ENCODE measurements around the gene NELL1. TPM values are rescaled to one million over a fixed set of nuclear protein-coding genes. Genes with fewer than 3 reads are reported as not detected.
A peak's percentile ranks its signal among the peaks of the same experiment; 100 is the strongest.

Gene NELL1
- total and polyA plus RNA-seq, 4 donors, result 0.05 to 0.31 (median 0.12) TPM; not detected in 1

DNA sequence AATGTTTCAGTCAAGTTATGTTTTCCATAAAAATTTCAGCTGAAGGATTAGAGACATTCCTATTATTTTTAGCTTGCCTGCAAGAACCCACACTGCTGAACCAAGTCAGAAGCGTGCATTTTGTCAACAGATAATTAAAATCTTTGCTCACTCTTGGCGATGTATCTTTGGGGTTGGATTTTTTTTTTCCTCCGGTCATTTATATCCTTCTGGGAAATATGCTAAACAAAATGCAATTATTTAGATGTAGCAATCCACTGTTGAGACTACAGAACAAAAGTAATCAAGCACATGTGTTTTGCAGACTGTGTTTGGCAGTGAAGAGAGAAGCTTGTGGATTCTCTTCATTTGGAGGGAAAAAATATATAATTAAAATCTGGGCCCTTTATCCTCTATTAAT is 15.3 kb upstream of the NELL1 start:
- H3K36me3 ChIP-seq (ENCODE audit: control insufficient read depth in 4 of 4, insufficient read depth in 4 of 4, low read length in 4 of 4), result no peaks in the 10 kb centered on the region
- H3K4me1 ChIP-seq (ENCODE audit: control insufficient read depth in 5 of 5, insufficient read depth in 5 of 5, low read length in 5 of 5), result peaks cover 0 to 6% (median 0%) of the 10 kb centered on the region in 5 donors
- no peak overlapping the region for H3K9ac ChIP-seq (ENCODE audit: insufficient read depth in 1 of 2, low read length in 2 of 2)
- 80 to 88% methylated on average over 3 of the region's 3 CpGs for whole genome bisulfite sequencing, 2 donors
- H3K9me3 ChIP-seq (ENCODE audit: control insufficient read depth in 4 of 4, insufficient read depth in 3 of 4, low read length in 3 of 4), result peaks cover 0 to 2% (median 0%) of the 10 kb centered on the region in 4 donors
- DNase-seq (peak in 2 of 3 donors; percentile 18 to 68), ATAC-seq (ENCODE audit: insufficient read depth, low FRiP score) (no peak)
- no peak overlapping the region for H3K4me3 ChIP-seq
- TF ChIP-seq, protein P1, sequence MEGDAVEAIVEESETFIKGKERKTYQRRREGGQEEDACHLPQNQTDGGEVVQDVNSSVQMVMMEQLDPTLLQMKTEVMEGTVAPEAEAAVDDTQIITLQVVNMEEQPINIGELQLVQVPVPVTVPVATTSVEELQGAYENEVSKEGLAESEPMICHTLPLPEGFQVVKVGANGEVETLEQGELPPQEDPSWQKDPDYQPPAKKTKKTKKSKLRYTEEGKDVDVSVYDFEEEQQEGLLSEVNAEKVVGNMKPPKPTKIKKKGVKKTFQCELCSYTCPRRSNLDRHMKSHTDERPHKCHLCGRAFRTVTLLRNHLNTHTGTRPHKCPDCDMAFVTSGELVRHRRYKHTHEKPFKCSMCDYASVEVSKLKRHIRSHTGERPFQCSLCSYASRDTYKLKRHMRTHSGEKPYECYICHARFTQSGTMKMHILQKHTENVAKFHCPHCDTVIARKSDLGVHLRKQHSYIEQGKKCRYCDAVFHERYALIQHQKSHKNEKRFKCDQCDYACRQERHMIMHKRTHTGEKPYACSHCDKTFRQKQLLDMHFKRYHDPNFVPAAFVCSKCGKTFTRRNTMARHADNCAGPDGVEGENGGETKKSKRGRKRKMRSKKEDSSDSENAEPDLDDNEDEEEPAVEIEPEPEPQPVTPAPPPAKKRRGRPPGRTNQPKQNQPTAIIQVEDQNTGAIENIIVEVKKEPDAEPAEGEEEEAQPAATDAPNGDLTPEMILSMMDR (IDR thresholded peaks at IDR 0.05; ENCODE audit: control extremely low read depth, extremely low read depth), result no peak
- H3K27ac ChIP-seq (ENCODE audit: low read depth in 1 of 2, low read length in 1 of 2), result no peak overlapping the region
- no peaks in the 10 kb centered on the region for H3K27me3 ChIP-seq (ENCODE audit: control insufficient read depth in 3 of 3, insufficient read depth in 3 of 3, low read length in 2 of 3)

- 86 to 87% methylated on average over 4 of the region's 4 CpGs for WGBS, 2 donors
- DNase-seq (no peak), ATAC-seq (ENCODE audit: insufficient read depth, low FRiP score) (no peak)
- H3K9me3 ChIP-seq (ENCODE audit: control insufficient read depth in 4 of 4, insufficient read depth in 3 of 4, low read length in 3 of 4), result peaks cover 0 to 2% (median 0%) of the 10 kb centered on the region in 4 donors
- no peak overlapping the region for H3K9ac ChIP-seq (ENCODE audit: insufficient read depth in 1 of 2, low read length in 2 of 2)
- no peaks in the 10 kb centered on the region for H3K36me3 ChIP-seq (ENCODE audit: control insufficient read depth in 4 of 4, insufficient read depth in 4 of 4, low read length in 4 of 4)
- H3K4me3 ChIP-seq, result no peak overlapping the region
- peaks cover 0 to 6% (median 0%) of the 10 kb centered on the region in 5 donors for H3K4me1 ChIP-seq (ENCODE audit: control insufficient read depth in 5 of 5, insufficient read depth in 5 of 5, low read length in 5 of 5)
- H3K27me3 ChIP-seq (ENCODE audit: control insufficient read depth in 3 of 3, insufficient read depth in 3 of 3, low read length in 2 of 3), result no peaks in the 10 kb centered on the region
- no peak overlapping the region for H3K27ac ChIP-seq (ENCODE audit: low read depth in 1 of 2, low read length in 1 of 2)
- TF ChIP-seq, protein P1 (IDR thresholded peaks at IDR 0.05; ENCODE audit: control extremely low read depth, extremely low read depth), result no peak
Observed at GRCh38 chr11:20656901-20657300, 12.5 kb upstream of the NELL1 start.

GRCh38 chr11:20658135-20658534 is 11.3 kb upstream of the NELL1 start:
- Histone ChIP-seq H3K4me3 (no peak overlapping the region), H3K9ac (ENCODE audit: insufficient read depth in 1 of 2, low read length in 2 of 2) (no peak overlapping the region), H3K27ac (ENCODE audit: low read depth in 1 of 2, low read length in 1 of 2) (no peak overlapping the region), H3K4me1 (ENCODE audit: control insufficient read depth in 5 of 5, insufficient read depth in 5 of 5, low read length in 5 of 5) (peaks cover 0 to 6% (median 0%) of the 10 kb centered on the region in 5 donors), H3K27me3 (ENCODE audit: control insufficient read depth in 3 of 3, insufficient read depth in 3 of 3, low read length in 2 of 3) (no peaks in the 10 kb centered on the region), H3K9me3 (ENCODE audit: control insufficient read depth in 4 of 4, insufficient read depth in 3 of 4, low read length in 3 of 4) (peaks cover 0 to 2% (median 0%) of the 10 kb centered on the region in 4 donors), H3K36me3 (ENCODE audit: control insufficient read depth in 4 of 4, insufficient read depth in 4 of 4, low read length in 4 of 4) (no peaks in the 10 kb centered on the region)
- ATAC-seq (ENCODE audit: insufficient read depth, low FRiP score) (no peak), DNase-seq (no peak)
- 45 to 71% methylated on average over 1 of the region's 1 CpG for WGBS, 2 donors
- TF ChIP-seq, protein P1 (IDR thresholded peaks at IDR 0.05; ENCODE audit: control extremely low read depth, extremely low read depth), result no peak

- 72 to 75% methylated on average over 3 of the region's 3 CpGs for WGBS, 2 donors
- TF ChIP-seq, protein P1 (IDR thresholded peaks at IDR 0.05; ENCODE audit: control extremely low read depth, extremely low read depth), result no peak
- no peak overlapping the region for H3K9ac ChIP-seq (ENCODE audit: insufficient read depth in 1 of 2, low read length in 2 of 2)
- ATAC-seq (ENCODE audit: insufficient read depth, low FRiP score) (no peak), DNase-seq (no peak)
- H3K27ac ChIP-seq (ENCODE audit: low read depth in 1 of 2, low read length in 1 of 2), result no peak overlapping the region
- no peaks in the 10 kb centered on the region for H3K4me1 ChIP-seq (ENCODE audit: control insufficient read depth in 5 of 5, insufficient read depth in 5 of 5, low read length in 5 of 5)
- H3K27me3 ChIP-seq (ENCODE audit: control insufficient read depth in 3 of 3, insufficient read depth in 3 of 3, low read length in 2 of 3), result peaks cover 0 to 3% (median 0%) of the 10 kb centered on the region in 3 donors
- H3K4me3 ChIP-seq, result no peak overlapping the region
- no peaks in the 10 kb centered on the region for H3K36me3 ChIP-seq (ENCODE audit: control insufficient read depth in 4 of 4, insufficient read depth in 4 of 4, low read length in 4 of 4)
- peaks cover 0 to 2% (median 0%) of the 10 kb centered on the region in 4 donors for H3K9me3 ChIP-seq (ENCODE audit: control insufficient read depth in 4 of 4, insufficient read depth in 3 of 4, low read length in 3 of 4)
Observed at GRCh38 chr11:20661445-20661844, 7.9 kb upstream of the NELL1 start.
